Sigmoid colon (tissue), 4 donors: Measurements from ENCODE around the gene PDE4D.

Experiments
- CTCF ChIP-seq, 4 experiments: fragments of 450-650 bp in 3 of 4; fragments of 200-600 bp in 1 of 4; IDR thresholded peaks; one replicate each; pipeline ENCODE4 v1.5.1; 2016 to 2019; ENCODE audit warnings: antibody characterized with exemption in 4 of 4, mild to moderate bottlenecking in 3 of 4, moderate library complexity in 2 of 4
- POLR2AphosphoS5 ChIP-seq, 4 donors: sonication (generic); formaldehyde crosslinking; IDR thresholded peaks; one replicate each; pipeline ENCODE4 v1.6.1; 2017; ENCODE audit warnings: antibody characterized with exemption in 4 of 4

- TF ChIP-seq CTCF (IDR thresholded peaks at IDR 0.05) (no peak), POLR2AphosphoS5 (IDR thresholded peaks at IDR 0.05) (no peak)
Measured at GRCh38 chr5:59207401-59207800, 686.1 kb downstream of the PDE4D start.
